MV-4-11 (cell line): ENCODE data around the gene PDPK1.
A peak's percentile ranks its signal among the peaks of the same experiment; 100 is the strongest.
"Not testable (repeated sequence)": the region's sequence is repeated elsewhere in the genome, so short reads cannot be mapped to it uniquely, and the experiment has no call there.

Source experiments
- DNase-seq: peaks from one replicate; lab custom pipeline; 2025; lab: John Stamatoyannopoulos, UW

PDPK1 gene

GRCh38 chr16:2523801-2524231 lies 14.0 kb upstream of the PDPK1 start:
- no peak for DNase-seq

- no peak for DNase-seq
Observed at GRCh38 chr16:2524339-2524938, 13.4 kb upstream of the PDPK1 start.

DNA sequence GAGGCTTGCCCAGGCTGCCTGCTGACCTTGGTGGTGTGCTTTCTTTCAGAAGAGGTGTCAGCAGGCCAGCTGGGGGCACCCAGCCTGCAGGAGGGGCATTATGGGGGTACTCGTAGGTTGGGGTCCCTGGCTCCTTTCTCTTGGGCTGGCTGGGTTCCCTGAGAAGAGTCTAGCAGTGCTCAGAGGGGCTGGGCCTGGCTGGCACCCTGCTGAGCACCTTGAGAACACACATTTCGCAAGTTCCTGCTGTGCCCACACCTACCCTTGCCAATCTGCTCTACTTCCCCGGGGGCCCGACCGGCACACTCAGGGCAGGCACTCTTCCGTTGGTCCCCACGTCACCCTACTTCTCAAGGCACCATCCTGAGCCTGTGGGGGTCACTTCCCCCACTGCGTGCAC lies 11.7 kb upstream of the PDPK1 start:
- no peak for DNase-seq

DNA sequence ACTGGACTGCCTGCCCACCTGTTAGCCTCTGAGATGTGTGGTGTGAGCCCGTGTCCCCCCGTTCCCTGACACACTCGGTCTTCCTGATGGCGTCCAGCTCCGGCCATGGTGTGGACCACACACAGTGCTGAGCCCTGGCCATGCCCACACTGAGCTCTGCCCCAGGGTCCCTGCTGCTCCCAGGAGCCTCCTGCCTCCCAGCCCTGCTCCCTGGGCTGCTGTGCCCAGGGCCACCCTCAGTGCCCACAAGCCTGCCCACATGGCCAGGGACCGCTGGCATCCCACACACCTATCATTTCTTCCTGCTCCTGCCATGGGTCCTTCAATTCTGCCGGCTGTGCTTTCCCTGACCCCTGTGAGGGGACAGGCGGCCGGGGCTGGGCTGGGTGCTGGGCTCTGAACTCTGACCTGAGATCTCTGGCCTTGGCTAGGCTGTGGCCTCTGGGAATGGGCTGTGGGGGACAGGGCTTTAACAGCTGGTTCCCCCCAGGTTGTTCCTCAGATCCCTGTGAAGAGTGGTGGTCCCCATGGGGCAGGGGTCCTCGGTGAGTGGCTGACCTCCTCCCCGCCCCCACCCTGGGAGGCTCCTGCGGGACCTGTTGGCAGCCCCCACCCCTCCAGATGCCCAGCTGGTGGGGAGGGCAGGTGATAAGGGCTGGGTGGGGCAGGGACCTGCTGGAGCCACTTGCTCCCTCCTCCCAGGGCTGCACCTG lies 10.6 kb upstream of the PDPK1 start:
- DNase-seq, result no peak

- DNase-seq, result no peak
Observed at GRCh38 chr16:2527784-2528100, 10.1 kb upstream of the PDPK1 start.

DNA sequence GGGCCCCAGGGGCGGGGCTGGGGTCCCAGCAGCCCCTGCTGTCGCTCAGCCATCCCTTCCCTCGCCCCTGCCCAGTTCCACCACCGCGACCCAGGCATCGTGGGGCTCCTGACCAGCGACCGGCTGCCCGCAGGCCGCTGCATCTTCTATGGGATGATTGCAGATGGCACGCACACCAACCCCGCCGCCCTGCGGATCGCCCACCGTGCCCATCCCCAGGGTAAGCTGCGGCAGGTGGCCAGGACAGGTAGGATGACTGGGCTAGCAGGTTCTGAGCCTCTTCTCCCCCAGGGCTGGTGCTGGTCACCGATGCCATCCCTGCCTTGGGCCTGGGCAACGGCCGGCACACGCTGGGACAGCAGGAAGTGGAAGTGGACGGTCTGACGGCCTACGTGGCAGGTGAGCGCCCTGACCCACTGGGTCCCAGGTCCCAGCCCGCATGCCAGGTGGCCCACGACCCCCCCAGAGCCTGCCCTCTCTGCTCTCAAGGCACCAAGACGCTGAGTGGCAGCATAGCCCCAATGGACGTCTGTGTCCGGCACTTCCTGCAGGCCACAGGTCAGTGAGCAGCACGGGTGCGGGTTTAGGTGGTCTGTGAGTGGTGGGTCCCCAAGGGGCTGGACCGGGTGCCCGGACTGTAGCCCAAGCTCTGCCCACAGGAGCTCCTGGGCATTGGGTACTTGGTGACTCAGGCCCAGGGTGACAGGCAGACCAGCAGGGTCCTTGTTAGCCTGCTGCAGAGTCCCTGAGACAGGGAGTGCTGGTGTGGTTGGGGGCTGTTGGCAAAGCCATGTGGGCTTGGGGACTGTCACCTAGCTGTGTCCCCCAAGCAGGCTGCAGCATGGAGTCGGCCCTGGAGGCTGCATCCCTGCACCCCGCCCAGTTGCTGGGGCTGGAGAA lies 9.4 kb upstream of the PDPK1 start:
- no peak for DNase-seq

DNA sequence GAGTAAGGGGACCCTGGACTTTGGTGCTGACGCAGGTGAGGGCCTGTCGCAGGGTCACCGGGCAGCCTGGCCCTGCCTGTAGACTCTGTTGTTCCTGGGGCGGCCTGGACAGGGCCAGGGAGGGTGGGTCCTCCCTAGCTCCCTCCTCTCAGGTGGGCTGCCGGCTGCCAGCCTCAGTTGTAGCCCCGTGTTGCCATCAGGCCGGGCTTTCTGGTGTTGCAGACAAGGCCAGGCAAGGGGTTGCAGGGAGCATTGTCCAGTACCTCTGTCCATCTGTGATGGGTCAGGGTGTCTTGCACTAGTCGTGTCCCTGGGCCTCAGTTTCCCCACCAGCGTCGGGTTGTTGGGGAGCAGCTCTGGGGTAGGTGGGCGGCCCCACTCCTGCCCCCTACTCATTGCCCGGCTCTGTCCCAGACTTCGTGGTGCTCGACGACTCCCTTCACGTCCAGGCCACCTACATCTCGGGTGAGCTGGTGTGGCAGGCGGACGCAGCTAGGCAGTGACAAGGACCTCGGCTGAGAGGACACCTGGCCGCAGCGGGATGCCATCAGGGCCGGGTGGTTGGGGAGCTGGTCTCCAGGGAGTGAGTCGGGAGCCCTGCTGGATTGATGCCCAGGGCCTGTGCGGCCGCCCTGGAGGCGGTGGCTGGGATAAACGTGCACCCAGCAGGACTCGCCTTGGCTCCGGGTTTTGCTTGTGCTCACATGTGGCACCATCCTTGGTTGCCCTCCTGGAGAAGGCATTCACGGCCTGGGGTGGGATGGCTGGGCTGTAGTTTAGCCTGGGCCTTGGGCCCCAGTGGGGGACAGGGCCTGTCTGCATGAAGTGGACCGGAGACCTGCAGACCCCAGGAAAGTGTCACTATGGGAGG lies 8.5 kb upstream of the PDPK1 start:
- no peak for DNase-seq

DNA sequence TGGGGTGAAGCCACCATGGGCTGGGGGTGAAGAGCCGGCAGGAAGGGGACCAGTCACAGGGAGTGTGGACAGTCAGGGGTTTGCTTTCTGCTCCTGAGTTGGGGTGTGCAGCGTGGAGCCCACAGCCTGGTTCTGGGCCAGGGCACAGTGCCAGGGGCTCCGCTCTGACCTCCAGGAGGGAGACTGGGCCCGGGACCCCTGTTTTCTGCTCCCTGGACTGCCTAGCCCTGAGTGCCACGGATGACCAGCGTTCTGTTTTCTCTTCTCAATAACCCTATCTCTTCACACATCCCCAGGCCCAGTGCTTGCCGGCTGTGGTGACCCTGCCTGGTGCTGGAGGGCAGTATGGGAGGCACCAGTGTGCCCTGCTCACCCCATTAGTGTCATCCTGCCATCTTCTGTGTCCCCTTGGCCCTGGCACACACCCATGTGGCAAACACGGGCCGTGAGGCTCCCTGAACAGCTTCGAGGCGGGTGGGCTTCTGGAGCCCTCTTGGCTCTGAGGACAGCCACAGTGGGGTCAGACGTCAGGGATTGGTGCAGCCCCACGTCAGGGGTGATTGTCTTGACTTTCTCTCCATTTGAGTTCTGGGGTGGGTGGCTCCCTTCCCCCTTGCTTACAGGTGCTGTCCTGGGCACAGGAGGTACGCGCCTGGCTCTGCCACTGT lies 7.7 kb upstream of the PDPK1 start:
- DNase-seq, result no peak

DNA sequence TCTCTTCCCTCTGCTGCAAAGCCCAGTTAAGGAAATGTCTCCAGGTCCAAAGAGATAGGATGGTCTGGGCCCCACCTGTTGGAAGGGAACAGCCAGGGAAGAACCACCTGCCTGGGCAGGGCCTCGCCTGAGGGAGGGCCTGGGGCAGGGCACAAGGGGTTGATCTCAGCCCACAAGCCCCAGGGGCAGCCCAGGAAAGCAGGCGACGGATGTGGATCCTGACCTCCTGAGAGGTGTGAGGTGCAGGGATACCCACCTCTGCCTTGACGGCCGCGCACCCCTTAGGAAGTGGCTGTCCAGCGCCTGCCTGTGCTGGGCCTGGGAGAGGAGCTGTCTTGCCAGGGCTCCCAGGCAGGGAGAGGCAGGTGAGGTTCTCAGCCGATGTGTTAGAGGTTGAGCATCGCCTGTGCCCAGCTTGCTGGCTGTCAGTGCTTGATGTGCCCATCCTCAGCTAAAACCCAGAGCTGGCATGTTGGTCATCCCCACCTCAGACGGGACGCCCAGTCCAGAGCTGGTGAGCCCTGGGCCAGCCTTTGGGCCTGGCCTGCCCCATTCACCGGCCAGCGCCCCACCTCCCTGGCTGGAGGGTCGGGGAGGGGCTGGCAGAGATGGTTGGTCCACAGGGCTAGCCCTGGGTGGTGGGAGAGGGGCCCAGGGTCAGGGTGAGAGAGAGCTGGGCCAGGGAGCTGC lies 7.0 kb upstream of the PDPK1 start:
- no peak for DNase-seq

DNA sequence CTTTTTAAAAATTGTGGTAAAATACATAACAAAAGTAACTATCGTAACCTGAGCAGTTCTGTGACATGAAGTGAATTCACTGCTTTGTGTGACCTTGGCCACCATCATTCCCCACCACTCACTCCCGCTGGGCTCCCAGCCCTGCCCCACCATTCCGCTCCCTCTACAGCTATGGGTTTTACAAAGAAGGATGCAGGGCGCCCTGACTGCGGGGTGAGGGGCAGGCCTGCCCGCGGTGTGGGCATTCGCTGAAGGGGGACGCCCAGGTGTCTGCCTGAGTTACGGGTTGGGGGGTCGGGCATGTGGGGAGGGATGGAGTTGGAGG lies 6.5 kb upstream of the PDPK1 start, which contains the start of gene CEMP1:
Gene CEMP1 (minus strand): TSS at position 38 of the 325 bp plus-strand sequence. CDS start 335 bp downstream, outside the sequence.
- DNase-seq, result no peak

DNA sequence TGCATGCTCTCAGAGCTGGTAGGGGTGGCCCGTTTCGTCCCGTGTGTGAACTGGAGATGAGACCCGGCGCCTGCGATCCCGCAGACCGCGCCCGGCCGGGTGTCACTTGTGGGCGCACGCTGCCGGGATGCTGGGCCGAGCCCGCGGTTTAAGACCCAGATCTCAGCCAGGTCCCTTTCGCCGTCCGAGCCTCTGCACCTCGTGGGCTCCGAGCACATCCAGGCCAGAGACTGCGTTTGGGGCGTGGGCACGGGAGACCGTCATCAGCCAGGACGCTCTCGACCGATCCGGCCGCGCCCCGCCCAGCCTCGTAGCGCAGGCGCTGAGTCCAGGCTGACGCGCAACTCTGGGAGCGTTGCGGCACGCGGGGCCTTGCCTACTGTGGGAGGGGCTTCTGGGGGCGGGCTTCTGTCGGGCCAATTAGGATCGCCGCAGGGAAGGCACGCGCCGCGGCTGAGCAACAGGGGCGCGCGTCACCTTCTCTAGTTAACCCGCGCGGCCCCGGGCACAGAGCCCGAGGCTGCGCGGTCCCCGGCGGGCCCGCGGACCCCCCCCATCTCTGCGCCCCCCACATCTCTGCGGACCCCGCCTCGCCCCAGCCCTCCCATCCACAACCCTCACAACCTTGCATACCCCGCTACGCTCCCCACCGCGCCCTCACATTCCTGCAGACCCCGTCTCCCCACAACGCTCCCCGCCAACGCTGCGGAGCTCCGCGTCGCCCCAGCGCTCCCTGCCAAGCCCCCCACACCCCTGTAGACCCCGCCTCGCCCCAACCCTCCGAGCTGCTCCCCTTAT lies 5.9 kb upstream of the PDPK1 start:
- DNase-seq, result peak; percentile 94

DNA sequence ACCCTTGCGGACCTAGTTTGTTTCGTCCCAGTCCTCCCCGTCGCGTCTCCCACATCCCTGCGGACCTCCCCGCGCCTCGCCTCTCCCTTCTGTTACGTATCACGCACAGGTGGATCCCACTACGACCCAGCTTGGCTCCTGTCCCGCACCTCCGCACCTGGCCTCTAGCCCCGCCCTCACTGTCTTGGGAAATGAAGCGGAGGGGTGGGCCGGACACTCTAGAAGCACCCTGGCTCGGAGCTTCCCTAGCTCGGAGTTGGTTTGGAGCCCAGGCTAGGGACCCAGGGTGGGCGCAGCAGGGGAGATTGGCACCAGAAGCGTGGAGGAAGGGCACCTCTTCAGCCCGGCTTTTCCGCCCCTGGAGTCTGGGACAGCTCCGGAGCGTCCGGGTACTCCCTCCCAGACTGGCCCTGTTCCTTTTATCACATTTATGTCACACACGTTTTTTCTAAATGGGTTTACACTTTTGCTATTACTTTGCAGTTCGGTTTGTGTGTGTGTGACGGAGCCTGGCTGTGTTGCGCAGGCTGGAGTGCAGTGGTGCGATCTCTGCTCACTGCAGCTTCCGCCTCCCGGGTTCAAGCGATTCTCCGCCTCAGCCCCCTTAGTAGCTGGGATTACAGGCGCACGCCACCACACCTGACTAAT lies 5.2 kb upstream of the PDPK1 start:
- peak; percentile 48 for DNase-seq

DNA sequence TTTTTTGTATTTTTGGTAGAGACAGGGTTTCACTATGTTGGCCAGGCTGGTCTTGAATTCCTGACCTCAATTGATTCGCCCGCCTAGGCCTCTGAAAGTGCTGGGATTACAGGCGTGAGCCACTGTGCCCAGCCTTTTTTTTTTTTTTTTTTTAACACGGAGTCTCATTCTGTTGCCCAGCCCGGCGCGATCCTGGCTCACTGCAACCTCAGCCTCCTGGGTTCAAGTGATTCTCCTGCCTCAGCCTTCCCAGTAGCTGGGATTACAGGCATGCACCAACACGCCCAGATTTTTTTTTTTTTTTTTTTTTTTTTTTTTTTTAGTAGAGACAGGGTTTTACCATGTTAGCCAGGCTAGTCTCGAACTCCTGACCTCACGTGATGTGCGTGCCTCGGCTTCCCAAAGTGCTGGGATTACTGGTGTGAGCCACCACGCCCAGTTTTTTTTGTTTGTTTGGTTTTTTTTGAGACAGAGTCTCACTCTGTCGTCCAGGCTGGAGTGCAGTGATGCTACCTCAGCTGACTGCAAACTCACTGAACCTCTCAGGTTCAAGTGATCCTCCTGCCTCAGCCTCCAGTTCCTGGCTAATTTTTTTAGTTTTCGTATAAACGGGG lies 4.6 kb upstream of the PDPK1 start:
- not testable (repeated sequence) for DNase-seq

DNA sequence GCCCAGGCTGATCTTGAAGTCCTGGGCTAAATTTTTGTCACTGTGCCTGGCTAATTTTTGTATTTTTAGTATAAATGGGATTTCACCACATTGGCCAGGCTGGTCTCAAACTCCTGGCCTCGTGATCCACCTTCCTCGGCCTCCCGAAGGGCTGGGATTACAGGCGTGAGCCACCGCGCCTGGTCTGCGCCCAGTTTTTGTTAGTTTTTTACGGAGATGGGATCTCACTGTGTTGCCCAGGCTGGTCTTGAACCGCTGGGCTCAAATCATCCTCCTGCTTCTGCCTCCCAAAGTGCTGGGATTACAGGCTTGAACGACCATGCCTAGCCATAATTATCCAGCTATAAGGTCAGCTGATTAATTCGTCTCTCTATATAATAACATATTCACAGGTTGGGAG lies 3.9 kb upstream of the PDPK1 start:
- DNase-seq, result no peak

GRCh38 chr16:2534335-2534734 lies 3.5 kb upstream of the PDPK1 start:
- DNase-seq, result not testable (repeated sequence)

GRCh38 chr16:2535625-2536013 lies 2.2 kb upstream of the PDPK1 start:
- peak; percentile 99 for DNase-seq

GRCh38 chr16:2539192-2539844 lies 1.5 kb downstream of the PDPK1 start:
- DNase-seq, result peak; percentile 10

- not testable (repeated sequence) for DNase-seq
Observed at GRCh38 chr16:2539845-2540458, 2.1 kb downstream of the PDPK1 start.
